Measurements from ENCODE around the gene SLC38A10. TPM values are rescaled to one million over a fixed set of nuclear protein-coding genes. Genes with fewer than 3 reads are reported as not detected.

The SLC38A10 gene
- total and polyA plus RNA-seq, 7 experiments from 2014 or later: 45.0 to 122 (median 84.8) TPM

DNA sequence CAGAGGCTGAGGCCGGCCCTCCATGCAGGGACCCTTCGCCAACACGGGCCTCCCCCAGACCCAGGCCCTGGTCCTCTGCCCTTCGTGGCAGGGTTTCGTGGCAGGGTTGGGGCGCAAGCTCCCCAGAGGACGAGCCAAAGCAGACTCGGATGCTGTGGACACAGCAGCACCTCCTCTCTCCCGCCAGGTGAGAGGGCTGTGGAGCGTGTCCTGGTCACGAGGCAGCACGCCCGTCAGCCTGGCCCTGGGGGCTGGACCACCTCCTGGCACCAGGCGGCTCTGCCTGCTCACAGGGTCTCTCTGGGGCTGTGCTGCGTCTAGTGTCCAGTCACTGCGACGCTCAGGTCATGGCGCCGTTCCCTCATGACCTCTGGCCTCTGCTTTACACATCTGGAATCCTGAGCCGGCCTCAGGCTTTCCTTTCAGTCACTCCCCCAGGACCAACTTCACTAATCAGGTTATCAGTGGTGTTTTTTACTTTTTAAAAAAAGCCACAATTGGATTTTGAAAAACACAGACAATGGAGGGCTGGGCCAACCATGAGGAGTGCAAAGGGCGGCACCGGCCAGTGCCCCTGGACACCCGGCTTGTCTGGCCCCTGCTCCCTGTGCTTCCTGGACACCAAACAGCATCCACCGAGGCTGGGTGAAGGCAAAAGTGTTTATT, 50.6 kb downstream of the SLC38A10 start:
- DNase-seq: peak in 1 of 9 donors; percentile 3
- Mint-ChIP-seq H3K36me3 (peaks cover 0 to 7% (median 0%) of the 10 kb centered on the region in 5 donors), H3K4me3 (no peak overlapping the region), H3K27me3 (no peaks in the 10 kb centered on the region), H3K4me1 (peaks cover 0 to 22% (median 17%) of the 10 kb centered on the region in 7 donors), H3K27ac (no peak overlapping the region), H3K9me3 (no peaks in the 10 kb centered on the region)
- intact Hi-C loops (cut with micrococcal nuclease): no loop called here
- no peak overlapping the region for H3K4me3 ChIP-seq (ENCODE audit: low read length)
- POLR2A ChIA-PET: no interaction called here
- no peaks in the 10 kb centered on the region for H3K27me3 ChIP-seq (ENCODE audit: control insufficient read depth in 2 of 2, insufficient read depth in 2 of 2, low read length in 2 of 2)
- no peak overlapping the region for H3K27ac ChIP-seq (ENCODE audit: low read depth, low read length)
- no peak for ATAC-seq
- H3K4me1 ChIP-seq (ENCODE audit: control insufficient read depth in 2 of 2, insufficient read depth in 2 of 2, low read length in 2 of 2): peaks cover 9 to 12% of the 10 kb centered on the region in 2 donors
- H3K9me3 ChIP-seq (ENCODE audit: control insufficient read depth in 2 of 3, low read length in 3 of 3): no peaks in the 10 kb centered on the region
- CTCF ChIA-PET: no interaction called here
- H3K36me3 ChIP-seq (ENCODE audit: control insufficient read depth in 2 of 3, insufficient read depth in 3 of 3, low read length in 3 of 3): peaks cover 0 to 15% (median 0%) of the 10 kb centered on the region in 3 experiments

- CTCF ChIA-PET: no interaction called here
Measured at GRCh38 chr17:81243333-81243664, 51.8 kb downstream of the SLC38A10 start.

DNA sequence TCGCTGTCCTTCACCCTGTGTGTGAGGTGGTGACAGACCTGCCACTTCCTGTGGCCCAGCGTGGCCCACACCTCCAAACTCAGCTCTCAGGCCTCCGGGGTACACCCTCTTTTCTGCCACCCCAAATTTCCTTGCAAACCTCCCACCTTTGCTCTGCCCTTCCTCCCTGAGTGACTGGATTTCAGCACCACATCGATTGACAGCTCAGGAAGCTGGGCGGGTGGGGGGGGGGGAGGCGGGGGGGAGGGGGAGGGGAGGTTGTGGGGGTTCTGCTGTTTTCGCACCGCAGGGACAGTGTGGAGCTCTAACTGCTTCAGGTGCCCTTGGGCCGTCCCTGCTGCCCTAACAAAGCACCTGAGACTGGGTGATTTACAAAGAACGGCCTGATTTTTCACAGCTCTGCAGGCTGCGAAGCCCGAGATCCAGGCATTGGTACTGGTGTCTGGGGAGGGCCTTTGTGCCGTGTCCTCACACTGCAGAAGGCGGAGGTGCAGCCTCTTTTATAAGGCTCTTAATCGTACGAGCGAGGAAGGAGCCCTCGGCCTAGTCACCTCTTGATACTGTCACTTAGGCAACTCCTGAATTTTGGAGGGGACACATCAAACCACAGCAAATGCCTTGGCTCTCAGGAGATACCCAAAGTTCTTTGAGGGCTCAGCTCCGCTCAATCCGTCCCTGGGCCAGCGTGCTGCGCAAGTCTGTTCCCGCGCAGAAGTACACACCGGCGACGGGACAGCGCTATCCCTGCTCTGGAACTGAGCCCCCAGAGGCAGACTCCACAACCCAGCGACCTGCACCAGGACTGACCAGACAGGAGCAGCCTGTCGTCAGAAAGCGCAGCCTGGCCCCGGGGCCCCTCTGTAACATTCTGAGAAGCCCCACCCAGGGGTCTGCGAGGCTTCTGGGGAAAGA, 52.4 kb downstream of the SLC38A10 start:
- Mint-ChIP-seq H3K27me3 (no peaks in the 10 kb centered on the region), H3K4me1 (peaks cover 3 to 27% (median 22%) of the 10 kb centered on the region in 7 donors), H3K9me3 (no peaks in the 10 kb centered on the region), H3K4me3 (peak overlapping the region in 1 of 10 donors; percentile 5), H3K27ac (peak overlapping the region in 3 of 9 donors; percentile 55 to 65 (median 62)), H3K36me3 (peaks cover 0 to 6% (median 0%) of the 10 kb centered on the region in 5 donors)
- ChIA-PET POLR2A (no interaction called here), CTCF (interaction anchor here (0.8 kb wide), 1 partner anchor 100 kb away, joined by 3 read pairs; no protein-coding TSS in a partner anchor)
- no peaks in the 10 kb centered on the region for H3K9me3 ChIP-seq (ENCODE audit: control insufficient read depth in 2 of 3, low read length in 3 of 3)
- peaks cover 0 to 16% (median 0%) of the 10 kb centered on the region in 3 experiments for H3K36me3 ChIP-seq (ENCODE audit: control insufficient read depth in 2 of 3, insufficient read depth in 3 of 3, low read length in 3 of 3)
- H3K27me3 ChIP-seq (ENCODE audit: control insufficient read depth in 2 of 2, insufficient read depth in 2 of 2, low read length in 2 of 2): no peaks in the 10 kb centered on the region
- no peak for DNase-seq
- ATAC-seq: no peak
- H3K4me3 ChIP-seq (ENCODE audit: low read length): no peak overlapping the region
- intact Hi-C loops (cut with micrococcal nuclease): no loop called here
- no peak overlapping the region for H3K27ac ChIP-seq (ENCODE audit: low read depth, low read length)
- H3K4me1 ChIP-seq (ENCODE audit: control insufficient read depth in 2 of 2, insufficient read depth in 2 of 2, low read length in 2 of 2): peaks cover 16 to 18% of the 10 kb centered on the region in 2 donors

More at GRCh38 chr17:81243333-81243664, 51.8 kb downstream of the SLC38A10 start:
- Mint-ChIP-seq H3K4me3 (no peak overlapping the region), H3K27me3 (no peaks in the 10 kb centered on the region), H3K4me1 (peaks cover 0 to 23% (median 17%) of the 10 kb centered on the region in 7 donors), H3K9me3 (no peaks in the 10 kb centered on the region), H3K27ac (no peak overlapping the region), H3K36me3 (peaks cover 0 to 6% (median 0%) of the 10 kb centered on the region in 5 donors)
- DNase-seq: no peak
- intact Hi-C loops (cut with micrococcal nuclease): no loop called here
- Histone ChIP-seq H3K27ac (ENCODE audit: low read depth, low read length) (no peak overlapping the region), H3K27me3 (ENCODE audit: control insufficient read depth in 2 of 2, insufficient read depth in 2 of 2, low read length in 2 of 2) (no peaks in the 10 kb centered on the region), H3K4me1 (ENCODE audit: control insufficient read depth in 2 of 2, insufficient read depth in 2 of 2, low read length in 2 of 2) (peaks cover 9 to 12% of the 10 kb centered on the region in 2 donors), H3K9me3 (ENCODE audit: control insufficient read depth in 2 of 3, low read length in 3 of 3) (no peaks in the 10 kb centered on the region), H3K4me3 (ENCODE audit: low read length) (no peak overlapping the region), H3K36me3 (ENCODE audit: control insufficient read depth in 2 of 3, insufficient read depth in 3 of 3, low read length in 3 of 3) (peaks cover 0 to 16% (median 0%) of the 10 kb centered on the region in 3 experiments)
- no peak for ATAC-seq
- POLR2A ChIA-PET: no interaction called here

GRCh38 chr17:81241648-81242420, 53.3 kb downstream of the SLC38A10 start:
- H3K27ac ChIP-seq (ENCODE audit: low read depth, low read length): no peak overlapping the region
- DNase-seq (peak; percentile 31 to 73 (median 57)), ATAC-seq (no peak)
- Mint-ChIP-seq H3K9me3 (no peaks in the 10 kb centered on the region), H3K4me1 (peaks cover 10 to 34% (median 30%) of the 10 kb centered on the region in 7 donors), H3K36me3 (peaks cover 0 to 6% (median 0%) of the 10 kb centered on the region in 5 donors), H3K27ac (peak overlapping the region in 3 of 9 donors; percentile 55 to 65 (median 62)), H3K27me3 (no peaks in the 10 kb centered on the region), H3K4me3 (peak overlapping the region in 5 of 10 donors; percentile 35 to 89 (median 54))
- H3K27me3 ChIP-seq (ENCODE audit: control insufficient read depth in 2 of 2, insufficient read depth in 2 of 2, low read length in 2 of 2): no peaks in the 10 kb centered on the region
- intact Hi-C loops (cut with micrococcal nuclease): loop anchor here in 1 of 2 donors (1.0 kb wide), 2 partner anchors 100 to 141 kb away; no protein-coding TSS in a partner anchor
- no peak overlapping the region for H3K4me3 ChIP-seq (ENCODE audit: low read length)
- POLR2A ChIA-PET: no interaction called here
- H3K36me3 ChIP-seq (ENCODE audit: control insufficient read depth in 2 of 3, insufficient read depth in 3 of 3, low read length in 3 of 3): peaks cover 0 to 16% (median 0%) of the 10 kb centered on the region in 3 experiments
- H3K4me1 ChIP-seq (ENCODE audit: control insufficient read depth in 2 of 2, insufficient read depth in 2 of 2, low read length in 2 of 2): peaks cover 22 to 24% of the 10 kb centered on the region in 2 donors
- CTCF ChIA-PET: no interaction called here
- no peaks in the 10 kb centered on the region for H3K9me3 ChIP-seq (ENCODE audit: control insufficient read depth in 2 of 3, low read length in 3 of 3)

DNA sequence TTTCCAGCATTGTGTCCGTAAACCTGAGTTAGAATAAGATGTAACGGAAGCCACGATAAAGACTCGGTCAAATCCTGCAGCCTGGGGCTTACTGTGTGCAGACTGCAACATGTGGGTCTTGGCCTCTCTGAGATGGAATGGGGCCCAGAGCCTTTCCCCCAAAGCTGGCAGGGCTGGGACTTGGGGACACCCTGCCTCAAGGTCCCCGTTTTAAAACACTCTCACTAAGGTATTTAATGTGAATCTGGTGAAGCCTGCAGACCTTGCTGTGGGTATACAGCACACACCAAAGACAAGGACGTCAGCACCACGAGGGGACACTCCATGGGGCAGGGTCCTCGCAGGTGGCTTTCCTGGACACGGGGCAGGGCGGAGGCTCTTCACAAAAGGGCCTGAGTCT, 53.9 kb downstream of the SLC38A10 start:
- H3K4me3 Mint-ChIP-seq: peak overlapping the region in 8 of 10 donors; percentile 30 to 95 (median 92)
- Histone ChIP-seq H3K9me3 (ENCODE audit: control insufficient read depth in 2 of 3, low read length in 3 of 3) (no peaks in the 10 kb centered on the region), H3K36me3 (ENCODE audit: control insufficient read depth in 2 of 3, insufficient read depth in 3 of 3, low read length in 3 of 3) (peaks cover 0 to 12% (median 0%) of the 10 kb centered on the region in 3 experiments), H3K27ac (ENCODE audit: low read depth, low read length) (no peak overlapping the region), H3K27me3 (ENCODE audit: control insufficient read depth in 2 of 2, insufficient read depth in 2 of 2, low read length in 2 of 2) (no peaks in the 10 kb centered on the region), H3K4me1 (ENCODE audit: control insufficient read depth in 2 of 2, insufficient read depth in 2 of 2, low read length in 2 of 2) (peaks cover 22 to 24% of the 10 kb centered on the region in 2 donors), H3K4me3 (ENCODE audit: low read length) (no peak overlapping the region)
- intact Hi-C loops (cut with micrococcal nuclease): loop anchor here in 1 of 2 donors (1.0 kb wide), 2 partner anchors 99 to 140 kb away; no protein-coding TSS in a partner anchor
- H3K27me3 Mint-ChIP-seq: no peaks in the 10 kb centered on the region
- H3K36me3 Mint-ChIP-seq: peaks cover 0 to 6% (median 0%) of the 10 kb centered on the region in 5 donors
- DNase-seq (no peak), ATAC-seq (no peak)
- H3K27ac Mint-ChIP-seq: peak overlapping the region in 4 of 9 donors; percentile 36 to 90 (median 66)
- no peaks in the 10 kb centered on the region for H3K9me3 Mint-ChIP-seq
- ChIA-PET POLR2A (no interaction called here), CTCF (interaction anchor here (1.3 kb wide), 1 partner anchor 97 kb away, joined by 7 read pairs; no protein-coding TSS in a partner anchor)
- H3K4me1 Mint-ChIP-seq: peaks cover 10 to 38% (median 30%) of the 10 kb centered on the region in 7 donors

DNA sequence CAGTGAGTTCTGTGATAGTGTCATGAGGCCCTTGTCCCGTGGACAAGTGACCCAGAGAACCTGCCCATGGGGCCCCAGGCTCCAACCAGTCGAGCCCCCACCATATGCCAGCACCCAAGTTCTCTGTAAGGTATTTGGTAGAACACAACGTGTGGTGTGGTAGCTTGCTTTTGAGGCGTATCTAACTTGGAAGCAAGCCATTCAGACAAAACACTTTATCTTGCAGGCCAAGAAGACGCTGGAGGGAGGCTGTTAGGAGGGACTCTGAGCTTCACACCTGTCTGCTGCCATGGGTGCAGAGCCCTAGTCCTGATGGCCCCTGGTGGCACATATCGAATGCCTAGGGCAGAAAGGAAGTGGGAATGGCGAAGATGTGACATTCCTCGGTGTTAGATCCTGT, 54.3 kb downstream of the SLC38A10 start:
- peaks cover 10 to 41% (median 31%) of the 10 kb centered on the region in 7 donors for H3K4me1 Mint-ChIP-seq
- ChIA-PET CTCF (interaction anchor here (0.6 to 1.3 kb wide), 3 partner anchors 95 to 217 kb away, joined by 3 to 7 read pairs (median 4); no protein-coding TSS in a partner anchor), POLR2A (no interaction called here)
- H3K4me1 ChIP-seq (ENCODE audit: control insufficient read depth in 2 of 2, insufficient read depth in 2 of 2, low read length in 2 of 2): peaks cover 22 to 24% of the 10 kb centered on the region in 2 donors
- no peaks in the 10 kb centered on the region for H3K27me3 ChIP-seq (ENCODE audit: control insufficient read depth in 2 of 2, insufficient read depth in 2 of 2, low read length in 2 of 2)
- H3K9me3 Mint-ChIP-seq: no peaks in the 10 kb centered on the region
- intact Hi-C loops (cut with micrococcal nuclease): loop anchor here in 1 of 2 donors (1.0 kb wide), 2 partner anchors 98 to 139 kb away; no protein-coding TSS in a partner anchor
- ATAC-seq (no peak), DNase-seq (no peak)
- no peak overlapping the region for H3K27ac ChIP-seq (ENCODE audit: low read depth, low read length)
- no peaks in the 10 kb centered on the region for H3K27me3 Mint-ChIP-seq
- H3K27ac Mint-ChIP-seq: peak overlapping the region in 5 of 9 donors; percentile 36 to 90 (median 52)
- no peaks in the 10 kb centered on the region for H3K9me3 ChIP-seq (ENCODE audit: control insufficient read depth in 2 of 3, low read length in 3 of 3)
- H3K4me3 ChIP-seq (ENCODE audit: low read length): no peak overlapping the region
- H3K36me3 Mint-ChIP-seq: peaks cover 0 to 6% (median 0%) of the 10 kb centered on the region in 5 donors
- peaks cover 0 to 16% (median 0%) of the 10 kb centered on the region in 3 experiments for H3K36me3 ChIP-seq (ENCODE audit: control insufficient read depth in 2 of 3, insufficient read depth in 3 of 3, low read length in 3 of 3)
- peak overlapping the region; percentile 30 to 95 (median 92) for H3K4me3 Mint-ChIP-seq

All from naive thymus-derived CD4-positive, alpha-beta T cell (primary cell).